Fibroblast of lung (primary cell): ENCODE data around the gene MB. TPM values are rescaled to one million over a fixed set of nuclear protein-coding genes. Genes with fewer than 3 reads are reported as not detected.

ENCODE experiments used
- DNase-seq, 2 donors: peaks; one replicate each; pipeline versions ENCODE4 v3.0.0 to v3.0.0-alpha.2; 2010; ENCODE audit warnings: low read depth in 2 of 2
- H2AFZ ChIP-seq: 2 replicates; pipeline ENCODE4 v1.5.1; 2012; ENCODE audit warnings: low read length, control low read depth, inconsistent platforms
- H3K27ac ChIP-seq: 2 replicates; pipeline ENCODE4 v1.5.1; 2011; ENCODE audit warnings: low read length, control low read depth; ENCODE audit not compliant: insufficient read depth
- H3K27me3 ChIP-seq: 2 replicates; pipeline ENCODE4 v1.5.1; 2011; ENCODE audit warnings: mild to moderate bottlenecking, low read length; ENCODE audit not compliant: control insufficient read depth, insufficient read depth
- H3K36me3 ChIP-seq: 2 replicates; pipeline ENCODE4 v1.5.1; 2011; ENCODE audit warnings: low read length; ENCODE audit not compliant: control insufficient read depth, insufficient read depth
- H3K4me1 ChIP-seq: 2 replicates; pipeline ENCODE4 v1.5.1; 2011; ENCODE audit warnings: low read length; ENCODE audit not compliant: control insufficient read depth, insufficient read depth; ENCODE audit errors: extremely low read depth
- H3K4me2 ChIP-seq: 2 replicates; pipeline ENCODE4 v1.5.1; 2011; ENCODE audit warnings: low read length, control low read depth; ENCODE audit not compliant: insufficient read depth; ENCODE audit errors: extremely low read depth
- H3K4me3 ChIP-seq, 4 experiments: fragments of 200-600 bp in 1 of 4; sonication (generic) in 1 of 4; replicated peaks in 1 of 4; 2 replicates each; pipeline ENCODE4 v1.5.1; 2011 to 2016; ENCODE audit warnings: low read length in 4 of 4, low read depth in 3 of 4, mild to moderate bottlenecking in 3 of 4, control low read depth in 2 of 4, inconsistent platforms in 1 of 4, mixed read lengths in 1 of 4; ENCODE audit not compliant: insufficient read depth in 1 of 4; ENCODE audit errors: control extremely low read depth in 1 of 4
- H3K79me2 ChIP-seq: 2 replicates; pipeline ENCODE4 v1.5.1; 2012; ENCODE audit warnings: mild to moderate bottlenecking, low read length, inconsistent platforms; ENCODE audit not compliant: control insufficient read depth, insufficient read depth
- H3K9ac ChIP-seq: 2 replicates; pipeline ENCODE4 v1.5.1; 2011; ENCODE audit warnings: mild to moderate bottlenecking, low read length, control low read depth; ENCODE audit not compliant: insufficient read depth
- H3K9me3 ChIP-seq: 2 replicates; pipeline ENCODE4 v1.5.1; 2012; ENCODE audit warnings: low read depth, low read length; ENCODE audit not compliant: control insufficient read depth, insufficient read depth
- H4K20me1 ChIP-seq: 2 replicates; pipeline ENCODE4 v1.5.1; 2011; ENCODE audit warnings: low read length; ENCODE audit not compliant: control insufficient read depth, insufficient read depth; ENCODE audit errors: extremely low read depth
- CTCF ChIP-seq, 2 donors: IDR thresholded peaks in 1 of 2; conservative IDR thresholded peaks in 1 of 2; 1 replicate in 1 of 2; 2 replicates in 1 of 2; pipeline ENCODE4 v1.5.1; 2011 to 2012; ENCODE audit warnings: low read length in 2 of 2, control low read depth in 1 of 2, inconsistent platforms in 1 of 2, low read depth in 1 of 2, mild to moderate bottlenecking in 1 of 2
- EZH2 ChIP-seq: IDR thresholded peaks from 2 replicates; pipeline ENCODE4 v1.5.1; 2012; ENCODE audit warnings: low read length, control low read depth, mild to moderate bottlenecking; ENCODE audit errors: missing control alignments
- polyA plus RNA-seq, 2 donors: library from polyadenylated mRNA; depleted of rRNA in 1 of 2; stranded (reverse) in 1 of 2; unstranded in 1 of 2; fragments of >200 nt; gene quantifications; 2 replicates each; pipeline ENCODE4 v1.2.1, GENCODE V29; 2011 to 2012; ENCODE audit warnings: missing spikeins in 1 of 2
- total RNA-seq: library from RNA; depleted of rRNA; stranded (reverse); fragments of >200 nt; gene quantifications from 2 replicates; pipeline ENCODE4 v1.2.1, GENCODE V29; 2014

The MB gene
- total and polyA plus RNA-seq, 2 donors (not counting 1 experiment from before 2014, with no cell fraction given), result not detected

GRCh38 chr22:35598396-35598710 is 18.8 kb downstream of the MB start:
- Histone ChIP-seq H3K4me3 (no peak overlapping the region), H3K4me2 (no peak overlapping the region), H2AFZ (no peak overlapping the region), H3K4me1 (no peaks in the 10 kb centered on the region), H3K9me3 (no peaks in the 10 kb centered on the region), H3K9ac (no peak overlapping the region), H3K27ac (no peak overlapping the region), H3K36me3 (no peaks in the 10 kb centered on the region), H3K79me2 (no peaks in the 10 kb centered on the region), H4K20me1 (no peaks in the 10 kb centered on the region), H3K27me3 (no peaks in the 10 kb centered on the region)
- DNase-seq, result no peak
- TF ChIP-seq CTCF (conservative IDR thresholded peaks at IDR 0.05 in 1 of 2, IDR thresholded peaks at IDR 0.05 in 1 of 2; ENCODE audit: low read depth in 1 of 2, low read length in 2 of 2) (no peak), EZH2 (no peak)

- TF ChIP-seq EZH2, result no peak
- TF ChIP-seq CTCF (conservative IDR thresholded peaks at IDR 0.05 in 1 of 2, IDR thresholded peaks at IDR 0.05 in 1 of 2; ENCODE audit: low read depth in 1 of 2, low read length in 2 of 2), result no peak
- H3K9me3 ChIP-seq, result no peaks in the 10 kb centered on the region
- no peaks in the 10 kb centered on the region for H3K36me3 ChIP-seq
- no peak overlapping the region for H3K9ac ChIP-seq
- H3K4me3 ChIP-seq, result no peak overlapping the region
- H4K20me1 ChIP-seq, result no peaks in the 10 kb centered on the region
- H3K27me3 ChIP-seq, result no peaks in the 10 kb centered on the region
- H3K79me2 ChIP-seq, result no peaks in the 10 kb centered on the region
- no peak overlapping the region for H2AFZ ChIP-seq
- H3K4me1 ChIP-seq, result no peaks in the 10 kb centered on the region
- DNase-seq, result no peak
- H3K4me2 ChIP-seq, result no peak overlapping the region
- no peak overlapping the region for H3K27ac ChIP-seq
Observed at GRCh38 chr22:35597692-35598395, 19.3 kb downstream of the MB start.

- Histone ChIP-seq H4K20me1 (no peaks in the 10 kb centered on the region), H3K79me2 (no peaks in the 10 kb centered on the region), H3K4me1 (no peaks in the 10 kb centered on the region), H3K27me3 (peaks cover 3% of the 10 kb centered on the region), H3K27ac (no peak overlapping the region), H3K36me3 (no peaks in the 10 kb centered on the region), H3K4me2 (no peak overlapping the region), H3K9me3 (no peaks in the 10 kb centered on the region), H2AFZ (no peak overlapping the region), H3K4me3 (no peak overlapping the region), H3K9ac (no peak overlapping the region)
- DNase-seq, result no peak
- no peak for TF ChIP-seq EZH2
- no peak for TF ChIP-seq CTCF (conservative IDR thresholded peaks at IDR 0.05 in 1 of 2, IDR thresholded peaks at IDR 0.05 in 1 of 2; ENCODE audit: low read depth in 1 of 2, low read length in 2 of 2)
Observed at GRCh38 chr22:35596821-35597220, 20.3 kb downstream of the MB start.
